Fibroblast of peridontal ligament (primary cell): ENCODE results near the gene CACUL1.

Experiments used
- DNase-seq: peaks from one replicate; pipeline ENCODE4 v3.0.0-alpha.2; 2010; ENCODE audit errors: extremely low read depth

CACUL1 gene

GRCh38 chr10:118638680-118639079, 116.1 kb downstream of the CACUL1 start:
- DNase-seq, result no peak

GRCh38 chr10:118635674-118636402, 118.9 kb downstream of the CACUL1 start:
- no peak for DNase-seq

GRCh38 chr10:118633786-118634185, 121.0 kb downstream of the CACUL1 start:
- no peak for DNase-seq

GRCh38 chr10:118629211-118629610, 125.6 kb downstream of the CACUL1 start:
- DNase-seq, result peak; percentile 27

- no peak for DNase-seq
These were observed 126.4 kb downstream of the CACUL1 start for GRCh38 chr10:118628397-118628796.

- DNase-seq, result no peak
These were observed 127.8 kb downstream of the CACUL1 start for GRCh38 chr10:118626953-118627352.
